Mucosa of stomach (tissue), 1 donor: ENCODE measurements around the gene ASCL4.
A peak's percentile ranks its signal among the peaks of the same experiment; 100 is the strongest.
"Not testable (repeated sequence)": the region's sequence is repeated elsewhere in the genome, so short reads cannot be mapped to it uniquely, and the experiment has no call there.

Experiments
- H3K27me3 ChIP-seq: one replicate; pipeline ENCODE4 v1.7.0; 2013; ENCODE audit warnings: mild to moderate bottlenecking, low read length; ENCODE audit not compliant: control insufficient read depth, insufficient read depth
- H3K36me3 ChIP-seq: one replicate; pipeline ENCODE4 v1.7.0; 2013; ENCODE audit warnings: low read length; ENCODE audit not compliant: control insufficient read depth, insufficient read depth
- H3K4me1 ChIP-seq: one replicate; pipeline ENCODE4 v1.7.0; 2013; ENCODE audit warnings: mild to moderate bottlenecking, low read length; ENCODE audit not compliant: control insufficient read depth, insufficient read depth
- H3K4me3 ChIP-seq: one replicate; pipeline ENCODE4 v1.7.0; 2013; ENCODE audit warnings: low read length
- H3K9ac ChIP-seq: one replicate; pipeline ENCODE4 v1.7.0; 2013; ENCODE audit warnings: mild to moderate bottlenecking, low read length, moderate library complexity
- H3K9me3 ChIP-seq: one replicate; pipeline ENCODE4 v1.7.0; 2013; ENCODE audit warnings: mild to moderate bottlenecking, low read length, moderate library complexity; ENCODE audit not compliant: control insufficient read depth
- donor health status: Pancreatic carcinoma.

The ASCL4 gene, protein sequence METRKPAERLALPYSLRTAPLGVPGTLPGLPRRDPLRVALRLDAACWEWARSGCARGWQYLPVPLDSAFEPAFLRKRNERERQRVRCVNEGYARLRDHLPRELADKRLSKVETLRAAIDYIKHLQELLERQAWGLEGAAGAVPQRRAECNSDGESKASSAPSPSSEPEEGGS

DNA sequence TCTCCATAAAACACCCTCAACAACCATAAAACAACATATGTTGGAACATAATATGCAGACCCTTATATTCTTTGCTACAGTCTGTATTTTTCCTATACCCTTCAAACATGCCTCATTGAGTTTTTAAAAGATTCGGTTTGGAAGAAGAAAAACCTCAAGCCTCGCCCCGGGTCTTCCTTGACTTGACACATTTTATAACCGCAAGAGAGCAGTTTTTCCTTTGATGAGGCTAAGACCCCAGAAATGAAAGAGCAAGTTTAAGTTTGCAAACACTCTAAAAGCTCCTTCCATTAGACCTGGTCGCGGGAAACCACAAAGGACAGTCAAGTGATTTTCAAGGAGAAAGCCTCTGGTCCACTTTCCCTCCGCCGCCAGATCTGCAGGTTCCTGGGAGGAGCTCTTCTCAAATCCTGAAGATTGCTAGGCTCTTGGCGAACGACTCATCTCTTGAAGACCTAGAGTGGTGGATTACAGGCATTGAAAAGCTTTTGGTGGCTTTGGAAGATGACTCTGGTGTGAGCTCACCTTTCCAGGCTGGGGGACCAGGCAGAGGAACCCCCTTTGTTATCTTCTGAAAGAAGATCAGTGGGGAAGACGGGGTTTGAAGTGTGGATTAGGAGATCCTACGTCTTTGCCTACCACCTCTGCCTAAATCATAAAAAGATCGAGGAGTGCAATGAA lies at the start of gene ASCL4:
Gene ASCL4, plus strand, starts transcription at position 356 of the 681 bp plus-strand sequence. CDS start 515 bp downstream, outside the sequence.
- Histone ChIP-seq H3K4me1 (no peaks in the 10 kb centered on the region), H3K9me3 (no peaks in the 10 kb centered on the region), H3K9ac (no peak within 1 kb of the TSS), H3K27me3 (peaks cover 27% of the 10 kb centered on the region), H3K4me3 (no peak within 1 kb of the TSS), H3K36me3 (no peaks in the 10 kb centered on the region)

- not testable (repeated sequence) for H3K36me3 ChIP-seq, H3K9ac ChIP-seq, H3K27me3 ChIP-seq, H3K4me1 ChIP-seq, H3K4me3 ChIP-seq, H3K9me3 ChIP-seq
Measured at GRCh38 chr12:107727327-107727726, 47.2 kb upstream of the ASCL4 start.

DNA sequence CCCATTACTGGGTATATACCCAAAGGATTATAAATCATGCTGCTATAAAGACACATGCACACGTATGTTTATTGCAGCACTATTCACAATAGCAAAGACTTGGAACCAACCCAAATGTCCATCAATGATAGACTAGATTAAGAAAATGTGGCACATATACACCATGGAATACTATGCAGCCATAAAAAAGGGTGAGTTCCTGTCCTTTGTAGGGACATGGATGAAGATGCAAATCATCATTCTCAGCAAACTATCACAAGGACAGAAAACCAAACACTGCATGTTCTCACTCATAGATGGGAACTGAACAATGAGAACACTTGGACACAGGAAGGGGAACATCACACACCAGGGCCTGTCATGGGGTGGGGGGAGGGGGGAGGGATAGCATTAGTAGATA lies 46.8 kb upstream of the ASCL4 start:
- H3K27me3 ChIP-seq, H3K36me3 ChIP-seq, H3K9ac ChIP-seq, H3K4me1 ChIP-seq, H3K4me3 ChIP-seq, H3K9me3 ChIP-seq: not testable (repeated sequence)

- Histone ChIP-seq H3K4me3 (no peak overlapping the region), H3K36me3 (peaks cover 4% of the 10 kb centered on the region), H3K4me1 (no peaks in the 10 kb centered on the region), H3K9ac (no peak overlapping the region), H3K27me3 (no peaks in the 10 kb centered on the region), H3K9me3 (no peaks in the 10 kb centered on the region)
Measured at GRCh38 chr12:107730618-107731341, 43.7 kb upstream of the ASCL4 start.

DNA sequence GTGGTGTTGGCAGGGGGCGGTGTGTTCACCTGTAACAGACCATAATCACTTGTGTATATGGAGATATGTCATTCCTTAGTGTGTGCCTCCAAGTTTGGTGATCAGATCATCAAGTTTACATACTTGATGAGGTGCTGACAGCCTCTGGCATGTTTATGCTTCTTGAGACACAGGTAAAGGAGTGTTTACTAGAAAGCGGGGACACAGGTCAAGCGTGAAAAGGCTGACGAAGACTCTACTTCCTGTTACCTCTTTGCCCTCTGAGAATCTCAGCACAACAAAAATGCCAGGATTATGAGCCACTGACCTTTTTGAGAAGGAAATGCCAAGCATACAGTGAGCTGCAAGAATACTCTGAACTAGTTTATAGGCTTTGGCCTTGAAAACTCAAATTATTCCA lies 43.1 kb upstream of the ASCL4 start:
- H3K4me3 ChIP-seq = no peak overlapping the region
- H3K9ac ChIP-seq = no peak overlapping the region
- H3K36me3 ChIP-seq = peaks cover 4% of the 10 kb centered on the region
- H3K27me3 ChIP-seq = no peaks in the 10 kb centered on the region
- no peaks in the 10 kb centered on the region for H3K4me1 ChIP-seq
- no peaks in the 10 kb centered on the region for H3K9me3 ChIP-seq

DNA sequence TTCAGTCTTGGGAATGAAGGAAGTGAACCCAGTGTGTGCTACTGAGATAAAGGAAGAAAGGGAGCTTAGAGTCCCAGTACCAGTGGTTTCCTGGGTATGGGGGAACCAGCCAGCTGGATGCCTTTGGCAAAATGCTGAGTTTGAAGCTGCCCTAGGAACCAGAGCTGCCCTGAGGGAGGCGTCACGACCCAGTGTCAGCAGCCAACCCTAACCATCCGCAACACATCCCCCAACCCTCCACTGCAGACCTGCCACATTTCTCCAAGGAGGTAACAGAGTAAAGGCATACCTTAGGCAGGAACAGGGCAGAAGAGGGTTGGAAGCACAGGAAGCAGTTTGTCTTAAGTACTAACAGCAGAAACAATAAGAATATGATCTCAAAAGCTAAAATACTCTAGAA lies 42.1 kb upstream of the ASCL4 start:
- no peaks in the 10 kb centered on the region for H3K9me3 ChIP-seq
- H3K4me3 ChIP-seq = no peak overlapping the region
- H3K9ac ChIP-seq = no peak overlapping the region
- H3K27me3 ChIP-seq = no peaks in the 10 kb centered on the region
- peaks cover 4% of the 10 kb centered on the region for H3K36me3 ChIP-seq
- H3K4me1 ChIP-seq = no peaks in the 10 kb centered on the region

DNA sequence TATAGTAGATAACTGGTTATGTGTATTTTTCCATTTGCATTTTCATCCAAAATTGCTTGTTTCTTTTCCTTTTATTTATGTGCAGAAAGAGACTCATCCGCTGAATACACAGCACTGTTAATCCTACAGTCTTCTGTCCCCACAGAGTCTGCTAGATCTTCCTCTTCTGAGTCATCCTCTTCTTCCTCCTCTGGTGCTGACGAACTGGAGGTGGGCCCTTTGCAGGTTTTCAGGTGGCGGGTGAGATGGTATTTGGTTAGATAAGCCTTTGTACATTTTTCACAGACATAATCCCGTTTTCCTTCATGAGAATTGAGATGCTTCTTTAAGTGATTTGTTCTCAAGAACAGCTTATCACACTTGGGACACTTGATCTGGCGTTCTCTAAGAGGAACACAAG lies 40.4 kb upstream of the ASCL4 start:
- H3K4me1 ChIP-seq = no peaks in the 10 kb centered on the region
- H3K27me3 ChIP-seq = no peaks in the 10 kb centered on the region
- no peak overlapping the region for H3K4me3 ChIP-seq
- H3K36me3 ChIP-seq = peaks cover 7% of the 10 kb centered on the region
- H3K9ac ChIP-seq = no peak overlapping the region
- no peaks in the 10 kb centered on the region for H3K9me3 ChIP-seq

- H3K9me3 ChIP-seq = no peaks in the 10 kb centered on the region
- H3K9ac ChIP-seq = no peak overlapping the region
- H3K27me3 ChIP-seq = no peaks in the 10 kb centered on the region
- H3K36me3 ChIP-seq = peaks cover 11% of the 10 kb centered on the region
- no peaks in the 10 kb centered on the region for H3K4me1 ChIP-seq
- H3K4me3 ChIP-seq = no peak overlapping the region
Measured at GRCh38 chr12:107735763-107736162, 38.7 kb upstream of the ASCL4 start.

DNA sequence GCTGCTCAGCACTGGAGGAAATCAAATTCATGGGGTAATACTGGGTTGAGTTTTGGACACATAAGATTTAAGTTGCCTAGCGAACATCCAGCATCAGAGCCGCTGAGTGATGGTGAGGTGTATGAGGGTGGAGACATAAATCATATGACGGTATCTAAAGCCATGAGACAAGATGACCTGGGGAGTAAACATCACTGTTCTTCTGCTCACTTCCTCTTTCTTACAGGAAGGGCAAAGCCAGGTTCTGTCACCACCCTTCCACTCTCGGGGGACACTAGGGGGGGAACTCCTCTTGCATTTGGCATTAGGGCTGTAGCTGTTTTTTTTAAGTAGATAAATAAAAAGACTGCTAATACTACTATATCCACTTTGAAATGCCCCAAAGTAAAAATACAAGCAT lies 37.6 kb upstream of the ASCL4 start:
- H3K9ac ChIP-seq = no peak overlapping the region
- no peaks in the 10 kb centered on the region for H3K4me1 ChIP-seq
- no peak overlapping the region for H3K4me3 ChIP-seq
- no peaks in the 10 kb centered on the region for H3K27me3 ChIP-seq
- no peaks in the 10 kb centered on the region for H3K9me3 ChIP-seq
- peaks cover 16% of the 10 kb centered on the region for H3K36me3 ChIP-seq

- H3K9ac ChIP-seq = no peak overlapping the region
- H3K36me3 ChIP-seq = peaks cover 12% of the 10 kb centered on the region
- H3K4me3 ChIP-seq = no peak overlapping the region
- no peaks in the 10 kb centered on the region for H3K4me1 ChIP-seq
- no peaks in the 10 kb centered on the region for H3K27me3 ChIP-seq
- H3K9me3 ChIP-seq = no peaks in the 10 kb centered on the region
Measured at GRCh38 chr12:107748472-107748871, 26.0 kb upstream of the ASCL4 start.

DNA sequence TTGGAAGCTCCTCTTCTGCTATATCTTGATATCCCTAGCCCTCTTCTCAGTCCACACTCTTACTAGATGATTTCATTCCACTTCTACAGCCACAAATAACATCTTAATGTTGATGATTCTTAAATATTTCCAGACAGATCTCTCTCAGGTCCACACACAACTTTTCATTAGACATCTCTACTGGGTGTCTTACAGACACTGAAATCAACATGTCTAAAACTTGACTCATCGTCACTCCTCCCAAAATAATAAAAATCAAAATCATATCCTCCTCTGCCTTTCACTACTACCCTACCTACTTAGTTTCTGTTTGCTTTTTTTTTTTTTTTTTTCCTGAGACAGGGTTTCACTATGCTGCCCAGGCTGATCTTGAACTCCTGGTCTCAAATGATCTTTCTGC lies 25.4 kb upstream of the ASCL4 start:
- no peaks in the 10 kb centered on the region for H3K9me3 ChIP-seq
- no peak overlapping the region for H3K9ac ChIP-seq
- H3K27me3 ChIP-seq = no peaks in the 10 kb centered on the region
- H3K4me3 ChIP-seq = no peak overlapping the region
- H3K4me1 ChIP-seq = no peaks in the 10 kb centered on the region
- peaks cover 12% of the 10 kb centered on the region for H3K36me3 ChIP-seq

- H3K36me3 ChIP-seq = no peaks in the 10 kb centered on the region
- no peaks in the 10 kb centered on the region for H3K27me3 ChIP-seq
- peak overlapping the region; percentile 70 for H3K9ac ChIP-seq
Measured at GRCh38 chr12:107759410-107759809, 15.1 kb upstream of the ASCL4 start.

More at GRCh38 chr12:107759410-107759809, 15.1 kb upstream of the ASCL4 start:
- peaks cover 13% of the 10 kb centered on the region for H3K4me1 ChIP-seq
- H3K4me3 ChIP-seq = no peak overlapping the region
- H3K9me3 ChIP-seq = no peaks in the 10 kb centered on the region
